CD4-positive, alpha-beta T cell treated with Interleukin-1 beta for 1 hour (primary cell): ENCODE results near the gene STAMBPL1.
A peak's percentile ranks its signal among the peaks of the same experiment; 100 is the strongest.
"Not testable (repeated sequence)": the region's sequence is repeated elsewhere in the genome, so short reads cannot be mapped to it uniquely, and the experiment has no call there.

ENCODE experiments used
- DNase-seq, 2 donors: peaks; one replicate each; pipeline ENCODE4 v3.0.0-alpha.2; 2020 to 2022

Gene STAMBPL1

DNA sequence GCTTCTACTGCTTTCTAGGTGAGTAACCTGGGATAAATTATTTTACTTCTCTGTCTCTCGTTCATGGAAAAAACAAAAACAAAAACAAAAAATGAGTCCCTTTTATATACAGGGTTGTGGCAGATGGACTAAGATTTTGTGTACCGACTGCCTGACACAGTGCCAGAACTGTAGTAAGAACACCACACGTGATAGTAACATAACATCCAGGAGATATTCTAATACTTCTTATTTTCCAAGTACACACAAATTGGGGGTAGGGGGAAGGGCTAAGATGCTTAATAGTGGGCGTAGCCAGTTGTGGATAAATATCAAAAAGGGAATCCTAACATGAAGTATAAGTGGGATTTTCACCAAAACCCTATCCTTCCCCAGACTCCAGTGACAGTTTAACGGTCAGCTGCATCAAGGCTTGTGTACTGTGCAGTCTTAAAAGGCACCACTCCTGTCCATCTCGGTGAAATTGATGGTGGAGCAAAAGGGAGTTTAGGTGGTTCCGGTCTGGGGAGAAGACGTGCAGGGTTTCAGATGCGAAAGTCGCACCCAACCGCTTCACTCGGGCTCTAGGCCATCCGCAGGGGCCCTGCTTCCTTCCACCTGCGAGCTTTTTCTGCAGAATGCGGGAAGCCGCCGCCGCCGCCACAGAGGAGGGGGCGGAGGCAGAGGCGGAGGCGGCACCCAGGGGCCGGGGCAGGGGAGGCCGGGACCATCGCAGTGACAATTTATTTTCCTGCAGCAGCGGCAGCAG lies at the start of gene STAMBPL1:
Gene STAMBPL1, plus strand, starts transcription at position 712 of the 748 bp plus-strand sequence. CDS start 21,464 bp downstream, outside the sequence.
- peak; percentile 56 to 72 for DNase-seq

DNA sequence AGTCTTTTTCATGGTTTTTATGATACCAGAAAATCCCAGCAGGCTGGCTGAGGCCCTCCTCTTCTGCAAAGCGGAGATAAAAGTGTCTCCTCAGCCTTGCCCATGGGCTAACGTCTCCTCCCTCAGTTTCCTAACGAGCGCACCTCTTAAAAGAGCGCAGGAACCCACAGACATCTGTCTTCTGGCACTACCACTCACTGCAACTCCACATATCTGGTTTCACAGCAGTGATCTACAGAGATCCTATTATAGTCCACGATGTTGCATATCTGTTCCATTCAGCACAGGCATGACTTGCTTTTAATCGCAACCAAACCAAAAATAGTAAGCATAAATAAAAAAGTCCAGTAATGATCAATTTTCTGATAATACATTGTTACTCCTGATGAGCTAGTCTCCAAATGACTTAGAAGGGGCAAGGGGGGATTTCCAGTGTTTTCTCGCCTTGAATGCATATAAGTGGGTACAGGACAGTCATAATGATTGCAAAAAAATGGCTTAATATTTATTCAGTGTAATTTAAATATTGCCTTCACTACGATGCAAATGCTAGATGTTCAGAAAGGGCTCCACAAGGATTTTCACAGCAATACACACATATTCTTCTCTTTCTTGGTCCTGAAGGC lies 49.3 kb upstream of the STAMBPL1 start:
- no peak for DNase-seq

DNA sequence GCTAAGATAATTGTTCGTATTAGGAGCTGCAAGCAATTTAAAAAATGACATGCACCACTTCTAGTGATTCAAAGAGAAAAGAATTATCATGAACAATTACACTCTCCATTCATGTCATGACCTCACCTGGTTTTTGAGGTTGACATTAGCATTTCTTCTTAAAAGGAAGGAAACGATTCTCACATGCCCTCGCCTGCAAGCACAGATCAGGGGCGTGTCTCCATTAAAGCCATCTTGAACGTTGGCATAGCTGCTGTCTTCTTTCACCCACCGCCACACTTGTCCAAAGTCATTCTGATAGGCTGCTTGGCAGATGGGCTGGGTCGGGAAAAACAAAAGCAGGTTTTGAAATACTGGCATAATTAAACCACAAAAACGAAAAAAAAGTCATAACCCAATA lies 48.3 kb upstream of the STAMBPL1 start:
- peak; percentile 36 to 67 for DNase-seq

DNA sequence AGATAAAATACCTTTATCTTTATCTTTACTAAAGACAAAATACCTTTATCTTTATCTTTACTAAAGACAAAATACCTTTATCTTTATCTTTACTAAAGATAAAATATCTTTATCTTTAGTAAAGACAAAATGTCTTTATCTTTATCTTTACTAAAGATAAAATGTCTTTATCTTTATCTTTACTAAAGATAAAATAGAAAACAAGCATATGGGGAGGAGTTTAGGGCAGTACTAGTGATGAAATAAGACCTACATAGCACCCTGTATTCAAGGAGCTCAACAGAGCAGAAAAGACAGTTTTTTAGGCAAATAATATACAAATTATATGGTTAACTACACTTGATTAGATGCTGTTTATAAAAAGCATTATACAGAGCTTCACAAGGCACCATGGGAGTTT lies 47.7 kb upstream of the STAMBPL1 start:
- DNase-seq: no peak

DNA sequence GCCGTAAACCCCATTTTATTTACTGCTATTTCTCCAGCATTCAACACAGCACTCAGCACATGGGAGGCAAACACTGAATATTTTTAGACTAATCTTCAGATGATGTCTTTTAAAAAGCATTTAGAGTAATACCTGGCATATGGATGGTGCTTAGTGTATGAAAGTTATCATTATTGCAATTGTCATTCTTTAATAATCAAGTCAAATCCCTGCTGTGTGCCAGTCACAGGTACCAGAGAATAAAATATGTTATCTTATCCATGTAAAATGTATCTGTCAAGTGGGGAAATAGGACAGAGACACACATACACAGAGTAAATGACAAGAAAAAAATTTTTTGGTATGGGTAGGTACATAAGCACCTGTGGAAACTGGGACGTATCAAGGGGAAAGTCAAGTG lies 46.9 kb upstream of the STAMBPL1 start:
- no peak for DNase-seq

DNA sequence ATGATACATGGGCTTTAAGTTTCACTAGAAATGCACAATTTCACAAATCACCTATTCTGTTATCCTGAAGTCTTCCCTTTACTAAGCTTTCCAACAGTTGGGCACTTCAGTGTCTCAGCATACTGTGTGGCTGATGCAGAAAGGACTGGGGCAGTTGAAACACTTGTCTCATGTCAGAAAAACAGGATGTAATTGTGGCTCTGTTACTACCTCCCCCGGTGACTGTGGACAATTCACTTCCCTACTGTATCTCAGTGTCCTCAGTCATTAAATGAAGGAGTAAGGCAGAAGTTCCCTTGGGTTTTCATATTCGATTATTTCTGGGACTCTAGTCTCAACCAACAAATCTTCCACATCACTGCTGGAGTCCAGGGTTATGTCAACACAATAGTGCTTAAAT lies 46.3 kb upstream of the STAMBPL1 start:
- peak in 1 of 2 donors; percentile 5 for DNase-seq

DNA sequence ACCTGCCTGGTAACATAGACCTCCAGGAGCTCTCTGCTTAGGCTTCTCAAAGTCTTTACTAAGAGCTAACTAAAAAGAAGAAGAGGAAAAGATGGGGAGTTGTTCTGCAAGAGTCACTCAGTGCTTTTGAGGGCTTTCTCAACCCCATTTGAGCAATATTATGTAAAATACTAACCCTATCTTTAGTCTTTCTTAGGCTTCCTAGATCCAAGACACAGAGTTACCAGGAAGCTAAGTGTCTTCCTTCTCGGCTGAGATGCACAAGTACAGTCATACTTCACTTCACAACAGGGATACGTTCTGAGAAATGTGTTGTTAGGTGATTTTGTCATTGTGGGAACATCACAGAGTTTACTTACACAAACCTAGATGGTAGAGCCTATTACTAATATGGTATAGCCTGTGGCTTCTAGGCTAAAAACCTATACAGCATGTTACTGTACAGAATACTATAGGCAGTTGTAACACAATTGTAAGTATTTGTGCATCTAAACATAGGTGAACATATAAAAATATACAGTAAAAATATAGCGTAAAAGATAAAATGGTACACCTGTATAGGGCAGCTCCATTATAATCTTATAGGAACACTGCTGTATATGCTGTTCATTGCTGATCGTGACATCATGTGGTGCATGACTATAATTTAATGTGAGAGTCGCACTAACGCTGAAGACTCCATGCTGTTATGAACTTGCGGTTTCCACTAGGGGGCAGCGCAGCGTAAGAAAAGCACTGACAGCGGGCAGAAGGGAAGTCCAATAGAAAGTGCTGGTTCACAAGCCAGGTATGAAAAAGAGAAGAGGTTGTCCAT lies 44.7 kb upstream of the STAMBPL1 start:
- peak; percentile 84 to 88 for DNase-seq

GRCh38 chr10:88835910-88836221 lies 44.2 kb upstream of the STAMBPL1 start:
- DNase-seq: no peak

DNA sequence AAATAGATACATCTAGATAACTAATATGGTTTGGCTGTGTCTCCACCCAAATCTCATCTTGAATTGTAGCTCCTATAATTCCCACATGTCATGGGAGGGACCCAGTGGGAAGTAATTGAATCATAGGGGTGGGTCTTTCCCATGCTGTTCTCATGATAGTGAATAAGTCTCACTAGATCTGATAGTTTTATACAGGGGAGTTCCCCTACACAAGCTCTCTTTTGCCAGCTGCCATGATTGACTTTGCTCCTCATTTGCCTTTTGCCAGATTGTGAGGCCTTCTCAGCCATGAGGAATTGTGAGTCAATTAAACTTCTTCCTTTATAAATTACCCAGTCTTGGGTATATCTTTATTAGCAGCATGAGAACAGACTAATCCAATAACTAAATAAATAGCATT lies 42.4 kb upstream of the STAMBPL1 start:
- not testable (repeated sequence) for DNase-seq

GRCh38 chr10:88838766-88839350 lies 41.2 kb upstream of the STAMBPL1 start:
- no peak for DNase-seq

DNA sequence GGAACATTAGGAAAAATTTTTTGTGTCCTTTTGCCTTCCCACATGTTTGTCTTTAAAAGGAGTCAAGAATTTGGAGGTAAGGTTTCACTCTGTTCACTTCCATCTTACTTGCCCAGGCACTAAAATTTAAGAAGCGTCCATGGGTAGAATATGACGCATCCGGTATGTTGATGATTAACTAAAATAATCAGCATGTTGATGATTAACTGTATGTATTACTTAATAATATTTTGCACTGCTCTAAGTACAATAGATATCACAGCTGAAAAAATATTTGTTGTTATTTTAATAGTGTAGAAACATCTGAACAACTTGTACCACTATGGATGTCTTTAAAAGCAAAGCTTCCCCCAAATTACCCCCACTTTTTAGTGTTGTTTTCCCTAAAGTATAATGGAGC lies 39.9 kb upstream of the STAMBPL1 start:
- no peak for DNase-seq

GRCh38 chr10:88840881-88841280 lies 39.2 kb upstream of the STAMBPL1 start:
- no peak for DNase-seq

DNA sequence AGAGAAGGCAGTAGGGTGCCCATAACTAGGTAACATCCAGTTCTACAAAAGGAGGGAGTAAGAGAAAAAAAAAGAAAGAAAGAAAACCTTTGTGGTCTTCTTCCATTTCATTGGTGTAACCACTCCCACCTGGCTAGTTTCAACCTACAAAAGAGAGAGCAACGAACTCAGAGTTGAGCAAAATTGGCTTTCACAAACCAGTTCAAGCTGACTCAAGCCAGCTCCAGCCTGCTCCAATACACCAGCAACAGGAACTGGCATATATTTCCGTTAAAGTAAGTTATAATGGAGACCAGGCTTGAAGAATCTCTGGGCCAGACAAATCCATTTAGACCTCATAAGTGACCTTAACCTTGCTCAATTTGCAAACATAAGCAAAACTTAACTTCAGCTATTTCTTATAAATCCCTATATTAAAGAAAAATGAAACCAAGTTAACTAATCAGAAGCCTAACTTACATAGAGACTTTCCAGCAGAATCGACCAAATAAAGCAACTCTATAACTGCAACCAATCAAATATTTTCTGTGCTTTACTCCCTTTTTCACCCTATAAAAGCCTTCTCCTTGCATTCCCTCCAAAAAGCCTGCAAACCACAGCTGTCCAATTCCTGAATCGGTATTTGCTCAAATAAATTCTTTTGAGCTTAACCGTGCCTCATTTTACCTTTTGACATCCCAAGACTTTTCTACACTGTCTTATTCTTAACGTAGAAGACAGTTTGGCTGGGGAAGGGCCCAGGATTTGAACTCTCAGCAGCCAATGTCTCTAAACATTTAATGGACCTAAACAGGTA lies 38.5 kb upstream of the STAMBPL1 start:
- no peak for DNase-seq

DNA sequence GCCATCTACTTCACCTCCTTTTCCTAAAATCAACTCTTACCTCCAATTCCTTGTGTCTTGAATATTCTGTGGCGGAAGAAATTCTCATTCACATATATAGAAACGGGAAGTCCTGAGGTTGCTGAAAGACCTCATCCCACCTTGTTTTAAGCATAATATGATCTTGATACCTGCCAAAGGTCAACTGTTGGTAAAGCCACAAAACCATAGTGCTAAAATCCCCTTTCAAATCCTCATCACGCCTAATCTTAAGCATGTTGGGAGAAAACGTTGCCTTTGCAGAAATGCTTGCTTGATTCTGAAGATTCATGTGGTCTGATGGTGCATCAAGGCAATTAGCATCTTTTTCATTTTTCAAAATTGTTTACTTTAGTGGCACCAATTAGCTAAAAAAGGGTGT lies 36.9 kb upstream of the STAMBPL1 start:
- DNase-seq: no peak

DNA sequence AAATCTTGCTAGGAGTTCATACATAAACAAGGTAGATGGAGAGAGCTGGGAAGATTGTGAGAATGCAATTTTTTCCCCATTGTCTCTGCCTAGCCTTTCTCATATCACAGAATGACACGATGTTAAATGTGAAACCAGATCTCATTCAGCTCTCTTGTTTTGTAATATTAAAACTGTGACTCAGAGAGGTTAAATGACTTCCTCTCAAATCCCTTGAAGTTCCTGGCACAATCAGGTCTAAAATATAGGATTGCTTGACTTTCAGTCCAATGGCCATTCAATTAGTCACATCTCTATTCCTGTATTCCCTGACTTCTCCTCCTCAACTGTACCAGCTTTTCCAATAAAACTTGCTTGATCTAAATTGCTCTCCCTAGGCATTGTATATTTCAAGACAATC lies 31.5 kb upstream of the STAMBPL1 start:
- no peak for DNase-seq

DNA sequence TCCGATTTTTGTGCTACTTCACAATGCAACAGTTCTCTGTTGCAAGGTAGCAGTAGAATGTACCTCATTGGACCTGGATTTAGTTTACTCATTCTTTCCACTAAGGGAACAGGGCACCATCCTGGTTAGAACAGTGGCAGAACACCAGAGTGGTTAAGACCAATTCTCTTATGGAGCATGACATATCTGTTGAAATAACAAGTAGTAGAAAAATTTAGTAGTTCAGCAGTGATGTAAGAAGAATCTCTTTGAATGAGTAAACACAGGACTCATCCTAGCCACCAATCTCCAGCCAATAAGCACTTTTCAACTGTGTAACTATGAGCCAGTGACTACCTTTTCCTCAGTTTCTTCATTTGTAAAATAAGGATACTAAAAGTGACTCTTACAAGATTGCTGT lies 30.8 kb upstream of the STAMBPL1 start:
- DNase-seq: no peak

DNA sequence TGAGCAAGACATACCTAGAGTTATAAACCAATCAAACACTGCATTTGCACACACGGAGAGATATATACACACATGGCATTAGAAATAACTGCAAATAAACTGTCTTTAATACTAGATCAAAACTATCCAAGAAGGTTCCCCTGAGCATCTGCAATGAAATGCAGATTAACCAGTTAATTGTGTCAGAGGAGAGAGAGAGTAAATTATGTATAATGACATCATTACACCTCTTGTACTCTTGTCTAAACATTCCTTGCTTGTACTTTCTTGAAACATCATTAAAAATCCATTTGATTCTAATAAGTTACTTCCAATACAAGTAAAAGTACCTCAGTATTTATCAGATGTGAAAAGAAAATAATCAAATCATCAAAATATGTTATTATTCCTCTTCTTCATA lies 29.3 kb upstream of the STAMBPL1 start:
- DNase-seq: no peak

DNA sequence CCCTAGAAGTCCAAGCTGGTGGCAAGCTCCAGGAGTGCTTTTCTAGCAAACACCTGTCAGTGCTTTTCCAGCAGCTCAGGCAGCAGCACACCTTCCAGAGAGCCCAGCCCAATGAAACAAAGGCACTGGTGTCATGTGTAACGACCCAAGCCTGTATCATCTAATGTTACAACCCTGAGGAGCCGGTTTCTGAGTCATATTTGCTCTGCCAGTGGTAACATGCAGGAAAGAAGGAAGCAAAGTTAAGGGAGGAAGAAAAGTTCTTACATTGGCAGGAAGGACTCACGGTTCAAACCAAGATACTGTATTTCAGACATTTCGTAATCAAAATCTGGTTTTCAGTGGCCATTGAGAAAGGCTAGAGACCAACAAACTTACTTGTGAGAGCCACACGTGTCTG lies 28.3 kb upstream of the STAMBPL1 start, which contains the start of gene ANKRD22:
Gene ANKRD22, minus strand, starts transcription at position 139 of the 400 bp plus-strand sequence. CDS start 237 bp downstream, outside the sequence.
- DNase-seq: peak in 1 of 2 donors; percentile 18

- no peak for DNase-seq
Measured at GRCh38 chr10:88852327-88852726, 27.7 kb upstream of the STAMBPL1 start.

DNA sequence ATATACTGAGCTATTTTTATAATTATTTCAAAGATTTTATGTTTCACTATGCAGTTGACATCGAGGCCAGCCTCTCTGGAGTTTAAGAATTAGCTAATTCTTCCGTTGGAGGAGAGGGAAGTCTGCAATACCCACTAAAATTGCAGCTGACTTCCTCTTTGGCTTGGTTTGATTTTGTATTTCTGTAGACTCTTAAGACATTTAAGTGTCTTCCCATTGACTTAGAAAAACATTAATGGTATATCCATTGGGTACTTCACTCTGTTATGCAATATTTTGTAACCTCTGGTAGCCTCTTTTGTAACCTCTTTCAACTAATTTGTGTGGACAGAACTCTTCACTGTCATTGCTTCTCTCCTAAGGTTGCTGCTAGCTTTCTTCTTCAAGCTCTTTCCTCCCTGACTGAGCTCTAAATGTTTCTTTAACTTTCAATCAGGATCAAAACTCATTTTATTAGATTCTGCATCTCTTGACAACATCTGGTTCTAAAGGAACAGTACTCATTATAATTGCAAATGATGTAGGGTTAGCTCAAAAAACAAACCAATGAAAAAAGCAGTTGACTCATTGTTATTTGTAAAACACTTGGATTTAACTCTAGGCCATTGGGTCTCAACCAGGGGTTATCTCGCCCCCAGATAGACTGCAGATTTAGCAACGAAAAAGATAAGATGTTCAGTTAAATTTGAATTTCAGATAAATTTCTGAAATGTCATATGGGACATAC lies 26.7 kb upstream of the STAMBPL1 start:
- no peak for DNase-seq

DNA sequence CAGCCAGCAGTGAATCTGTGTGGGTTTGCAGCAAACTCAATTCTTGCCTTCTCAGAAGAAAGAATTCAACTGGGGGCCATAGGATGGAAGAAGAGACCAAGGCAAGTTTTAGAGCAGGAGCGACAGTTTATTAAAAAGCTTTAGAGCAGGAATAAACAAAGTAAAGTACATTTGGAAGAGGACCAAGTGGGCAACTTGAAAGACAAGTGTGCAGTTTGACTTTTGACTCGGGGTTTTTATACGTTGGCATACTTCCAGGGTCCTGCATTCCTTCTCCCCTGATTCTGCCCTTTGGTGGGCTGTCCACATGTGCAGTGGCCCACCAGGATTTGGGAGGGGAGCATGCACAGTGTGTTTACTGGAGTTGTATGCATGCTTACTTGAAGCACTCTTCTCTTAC lies 25.4 kb upstream of the STAMBPL1 start:
- no peak for DNase-seq

DNA sequence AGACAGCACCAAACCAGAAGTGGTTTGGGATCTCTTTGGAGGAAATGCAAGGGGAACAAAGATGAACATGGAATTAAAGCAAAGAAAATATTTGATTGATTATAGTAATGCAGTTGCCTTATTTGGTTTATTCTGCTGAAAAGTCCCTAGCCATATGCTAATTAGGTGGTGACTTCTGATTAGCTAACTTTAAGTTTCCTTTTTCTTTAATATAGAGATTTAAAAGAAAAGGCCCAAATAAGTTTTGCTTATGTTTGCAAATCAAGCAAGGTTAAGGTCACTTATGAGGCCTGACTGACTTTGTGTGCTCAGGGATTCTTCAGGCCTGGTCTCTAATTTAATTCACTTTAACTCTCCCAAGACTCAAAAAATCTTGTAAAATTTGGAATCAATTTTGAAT lies 22.2 kb upstream of the STAMBPL1 start:
- no peak for DNase-seq
